GM18502 (cell line): ENCODE results near the gene OSBPL5.

Experiments used
- ATAC-seq: cut with Tn5 transposase; IDR thresholded peaks from one replicate; pipeline ENCODE4 v1.9.1; 2021; ENCODE audit warnings: mild to moderate bottlenecking; ENCODE audit not compliant: unreplicated experiment, poor library complexity

The OSBPL5 gene

GRCh38 chr11:3136546-3137455 lies 28.3 kb downstream of the OSBPL5 start:
- no peak for ATAC-seq

DNA sequence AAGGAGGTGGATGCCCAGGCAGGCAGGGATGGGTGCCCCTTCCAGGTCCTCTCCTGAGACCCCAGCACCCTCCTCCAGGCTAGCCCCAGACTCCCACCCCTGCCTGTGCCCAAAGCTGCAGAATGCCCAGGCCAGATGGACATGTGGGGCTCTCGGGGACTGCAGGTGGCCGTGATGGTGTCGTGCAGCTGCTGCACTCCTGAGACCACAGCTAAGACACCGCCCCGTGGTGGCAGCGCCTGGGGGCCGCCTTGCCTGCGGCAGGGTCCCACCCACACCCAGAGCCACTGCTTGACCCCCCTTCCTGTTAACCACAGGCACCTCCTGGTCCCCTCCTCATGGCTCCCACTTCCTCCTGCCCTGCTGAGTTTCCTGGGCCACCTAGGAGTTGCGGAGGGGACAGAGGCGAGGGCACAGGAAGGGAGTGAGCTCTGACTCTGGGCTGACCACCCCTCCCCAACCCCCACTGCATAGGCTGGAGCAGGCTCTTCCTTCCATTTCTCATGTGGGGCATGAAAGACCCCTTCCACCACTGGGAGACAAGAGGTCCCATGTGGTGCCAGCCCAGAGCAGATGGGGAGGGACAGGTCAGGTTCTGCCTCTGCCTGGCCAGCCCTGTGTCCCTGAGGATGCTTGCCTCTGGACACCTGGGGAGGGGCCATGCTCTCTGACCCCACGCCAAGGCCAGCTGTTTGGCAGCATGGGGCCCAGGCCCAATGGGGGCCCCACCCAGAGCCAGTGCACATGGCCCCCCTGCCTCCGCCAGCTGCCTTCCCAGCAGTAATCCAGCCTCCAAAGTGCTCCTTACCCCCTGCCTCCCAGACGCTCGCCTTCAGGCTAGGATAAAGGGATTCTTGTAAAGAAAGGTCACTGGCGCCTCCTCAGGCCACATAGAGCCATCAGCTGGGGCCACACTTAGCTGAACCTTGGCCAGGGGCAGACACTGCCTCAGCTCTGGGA lies 29.3 kb downstream of the OSBPL5 start:
- no peak for ATAC-seq

DNA sequence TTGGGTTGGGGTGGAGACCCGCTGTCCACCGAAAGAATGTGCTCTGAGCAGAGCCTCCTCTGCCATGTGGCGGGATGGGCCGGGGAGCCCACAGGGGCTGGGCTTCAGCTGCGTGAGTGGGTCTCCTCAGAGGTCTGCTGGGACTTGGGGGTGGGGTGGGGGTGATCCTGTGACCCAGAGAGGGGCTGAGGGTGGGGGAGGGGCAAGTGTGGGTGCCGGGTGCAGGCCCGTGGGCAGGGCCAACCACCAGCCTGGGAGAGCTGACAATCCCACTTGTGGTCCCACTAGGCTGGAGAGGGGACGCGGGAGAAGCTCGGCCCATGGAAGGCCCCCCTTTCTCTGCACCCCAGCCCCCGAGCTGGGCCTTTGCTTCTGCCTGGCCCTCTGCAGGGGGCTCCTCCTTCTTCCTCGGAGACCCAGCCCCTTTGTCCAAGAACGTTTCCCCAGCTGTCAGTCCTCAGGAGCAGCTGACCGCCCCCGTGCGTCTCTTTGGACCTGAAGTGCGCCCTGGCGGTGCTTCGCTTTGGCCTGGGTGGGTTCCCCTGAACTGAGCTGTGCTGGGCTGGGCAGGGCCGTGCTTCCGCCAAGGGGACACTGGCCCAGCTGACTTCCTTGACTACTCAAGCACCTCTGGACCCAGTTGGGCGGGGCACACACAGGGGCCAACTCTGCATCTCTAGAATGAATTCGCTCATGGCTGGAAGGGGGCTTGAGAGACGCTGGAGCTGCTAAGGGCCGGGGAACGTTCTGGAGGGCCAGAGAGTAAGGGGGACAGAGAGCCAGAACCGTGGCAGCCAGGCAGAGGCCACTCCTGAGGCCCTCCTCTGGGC lies 30.2 kb downstream of the OSBPL5 start:
- ATAC-seq, result no peak

DNA sequence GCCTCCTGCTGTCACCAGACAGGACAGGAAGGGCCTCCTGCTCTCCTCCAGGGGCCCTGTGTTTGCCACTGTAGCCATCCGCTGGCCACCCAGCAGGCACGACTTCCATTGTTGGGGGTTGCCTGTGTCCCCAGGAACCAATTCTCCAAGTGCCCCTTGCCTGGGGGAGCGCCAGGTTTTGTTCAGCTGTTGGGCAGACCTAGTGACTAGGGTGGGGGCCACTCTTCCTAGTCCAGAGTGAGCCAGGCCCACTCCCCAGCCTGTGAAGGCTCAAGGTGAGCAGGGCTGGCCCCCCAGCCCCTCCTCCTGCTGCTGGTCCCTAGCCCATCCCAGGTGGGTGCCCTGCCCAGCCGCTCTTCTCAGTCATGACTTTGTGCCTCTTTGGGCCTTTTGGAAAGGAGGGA lies 30.9 kb downstream of the OSBPL5 start:
- no peak for ATAC-seq

DNA sequence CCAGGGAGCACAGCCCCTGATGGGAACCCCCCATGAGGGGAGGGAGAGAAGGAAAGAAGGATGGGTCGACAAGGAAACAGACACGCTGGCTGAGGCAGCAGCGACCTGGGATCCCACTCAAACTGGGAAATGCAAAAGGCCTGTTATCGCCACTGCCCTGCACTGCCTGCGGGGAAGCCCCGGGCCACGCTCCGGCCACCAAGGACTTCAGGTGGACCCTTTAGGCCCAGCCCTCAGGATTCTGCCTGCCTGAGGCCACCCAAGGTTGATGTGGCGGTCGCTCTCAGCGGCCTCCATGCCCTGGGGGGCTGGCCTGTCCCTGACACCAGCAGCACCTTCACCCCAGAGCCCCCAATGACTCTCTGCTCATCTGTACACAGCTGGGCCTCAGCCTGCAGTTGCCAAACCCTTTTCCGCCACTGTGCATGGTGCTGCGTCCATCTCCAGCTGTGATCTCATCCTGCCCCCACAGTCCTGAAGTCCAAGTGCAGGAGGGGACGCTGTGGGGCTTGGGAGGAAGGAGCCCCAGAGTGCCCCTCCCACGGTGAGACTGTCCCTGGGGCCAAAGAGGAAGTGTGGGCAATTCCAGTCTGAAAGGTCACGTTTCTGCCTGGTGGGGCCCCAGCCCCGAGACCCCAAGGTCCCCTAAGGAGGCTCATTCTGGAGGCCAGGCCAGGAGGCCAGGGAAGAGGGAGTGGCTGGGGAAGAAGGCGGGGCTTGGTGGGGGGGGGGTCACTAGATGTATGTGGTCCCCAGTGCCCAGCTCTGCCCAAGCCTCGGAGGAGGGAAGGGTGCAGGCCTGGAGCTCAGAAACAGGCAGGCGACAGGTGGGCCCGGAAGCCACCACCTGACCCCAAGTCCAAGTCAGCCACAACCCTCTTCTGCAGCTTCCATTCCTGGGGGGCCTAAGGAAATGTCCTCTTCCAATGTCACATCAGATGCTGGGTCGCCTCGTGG lies 31.6 kb downstream of the OSBPL5 start:
- no peak for ATAC-seq

- ATAC-seq, result no peak
Observed at GRCh38 chr11:3132831-3133260, 32.3 kb downstream of the OSBPL5 start.

DNA sequence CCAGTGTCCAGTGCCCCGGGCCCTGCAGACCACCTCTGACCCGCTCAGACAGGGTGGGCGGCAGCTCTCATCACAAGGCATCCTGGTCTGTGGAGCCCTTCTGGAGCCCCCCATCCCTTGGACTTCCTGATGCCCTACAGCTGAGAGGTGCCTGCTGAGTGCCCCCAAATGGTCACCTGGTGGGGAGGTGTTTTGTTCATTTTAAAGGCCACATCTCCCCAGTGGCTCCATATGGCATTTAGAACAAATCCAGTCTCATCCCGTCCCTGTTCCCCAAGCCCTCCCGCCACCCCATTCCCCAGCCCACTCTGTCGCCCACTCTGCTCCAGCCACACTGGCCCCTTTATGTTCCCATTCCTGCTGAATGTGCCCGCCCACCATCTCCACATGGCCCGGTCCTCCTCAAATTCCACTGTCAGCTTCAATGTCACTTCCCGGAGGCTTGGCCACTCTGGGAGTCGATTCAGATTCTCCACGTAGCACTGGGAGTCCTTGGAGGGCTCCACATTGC lies 32.8 kb downstream of the OSBPL5 start:
- ATAC-seq, result no peak

DNA sequence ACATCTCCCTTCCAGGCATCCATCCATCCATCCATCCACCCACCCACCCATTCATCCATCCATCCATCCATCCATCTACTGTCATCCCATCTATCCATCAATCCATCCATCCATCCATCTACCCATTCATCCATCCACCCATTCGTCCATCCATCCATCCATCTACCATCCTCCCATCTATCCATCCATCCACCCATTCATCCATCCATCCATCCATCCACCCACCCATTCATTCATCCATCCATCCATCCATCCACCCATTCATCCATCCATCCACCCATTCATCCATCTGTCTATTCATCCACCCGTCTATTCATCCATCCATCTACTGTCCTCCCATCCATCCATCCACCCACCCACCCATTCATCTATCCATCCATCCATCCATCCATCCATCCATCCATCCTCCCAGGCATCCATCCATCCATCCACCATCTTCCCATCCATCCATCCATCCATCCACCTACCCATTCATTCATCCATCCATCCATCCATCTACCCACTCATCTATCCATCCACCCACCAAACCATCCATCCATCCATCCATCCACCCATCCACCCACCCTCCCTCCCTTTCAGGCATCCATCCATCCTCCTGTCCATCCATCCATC lies 33.7 kb downstream of the OSBPL5 start:
- ATAC-seq, result no peak

- ATAC-seq, result no peak
Observed at GRCh38 chr11:3130269-3131071, 34.6 kb downstream of the OSBPL5 start.

DNA sequence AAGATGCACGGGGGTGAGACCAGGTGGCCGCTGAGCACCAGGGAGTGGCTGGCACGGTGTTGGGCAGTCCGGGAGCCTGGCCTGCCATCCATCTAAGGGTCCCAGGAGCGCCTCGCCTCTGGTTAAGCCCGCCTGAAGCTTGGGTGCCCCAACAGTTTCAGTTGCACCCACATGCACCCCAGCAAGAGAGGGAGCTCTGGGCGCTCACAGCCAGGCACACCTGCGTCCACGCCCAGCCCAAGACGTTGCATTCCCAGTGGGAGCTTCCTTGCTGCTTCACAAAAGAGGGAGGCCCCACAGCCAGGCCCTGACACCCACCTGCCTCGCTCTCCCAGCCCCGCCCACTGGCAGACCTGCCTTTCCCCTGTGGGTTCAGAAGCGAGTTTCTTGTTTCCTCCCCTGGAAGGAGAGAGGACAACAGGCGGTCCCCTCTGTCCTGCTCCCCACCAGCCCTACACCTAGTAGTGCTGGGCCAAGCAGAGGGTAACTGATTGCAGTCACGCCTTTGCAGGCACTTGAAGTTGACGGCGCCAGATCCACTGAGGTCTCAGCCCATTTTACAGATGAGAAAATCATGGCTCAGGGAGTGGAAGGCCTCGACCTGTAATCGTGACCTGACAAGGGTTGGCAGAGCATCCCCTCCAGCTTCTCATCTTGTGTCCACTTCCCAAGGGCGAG lies 35.4 kb downstream of the OSBPL5 start:
- no peak for ATAC-seq

- ATAC-seq, result no peak
Observed at GRCh38 chr11:3129181-3129590, 35.9 kb downstream of the OSBPL5 start.

GRCh38 chr11:3128356-3129180 lies 36.5 kb downstream of the OSBPL5 start:
- no peak for ATAC-seq

GRCh38 chr11:3127706-3128355 lies 37.3 kb downstream of the OSBPL5 start:
- ATAC-seq, result no peak

DNA sequence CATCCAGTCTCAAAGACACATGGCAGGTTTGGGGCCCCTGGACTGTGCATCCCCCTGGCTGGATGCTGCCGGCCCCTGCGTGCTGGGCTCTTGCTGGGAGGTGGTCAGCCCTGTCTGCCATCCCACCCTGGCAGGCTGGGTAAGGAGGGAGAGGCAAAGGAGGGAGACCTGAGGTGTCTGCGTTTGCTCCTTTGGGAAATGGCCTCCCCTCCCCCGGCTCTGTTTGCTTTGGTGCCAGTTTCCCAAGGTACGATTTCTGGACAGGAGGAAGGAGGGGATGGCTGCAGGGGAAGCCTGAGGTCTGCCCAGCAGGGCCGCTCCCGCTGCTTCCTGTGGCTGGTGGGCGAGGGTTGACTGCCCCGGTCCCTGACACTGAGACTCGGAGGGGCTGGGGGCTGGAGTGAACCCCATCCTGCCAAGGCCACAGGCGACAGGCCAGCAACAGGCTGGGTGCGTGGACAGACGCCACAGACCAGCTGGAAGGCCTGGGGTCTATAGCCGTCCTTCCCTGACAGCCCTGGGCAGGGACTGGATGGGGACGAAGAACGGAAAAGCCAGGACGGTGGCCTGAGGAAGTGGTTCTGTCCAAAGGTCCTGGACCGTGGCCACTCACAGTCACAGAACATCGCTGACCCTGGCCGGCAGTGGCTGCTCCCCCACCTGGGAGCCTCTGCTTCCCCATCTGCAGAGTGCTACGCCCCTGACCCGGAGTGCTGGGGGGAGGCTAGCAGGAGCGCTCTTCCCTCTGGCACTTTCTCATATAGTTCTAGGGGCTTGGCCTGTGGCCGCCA lies 38.0 kb downstream of the OSBPL5 start:
- no peak for ATAC-seq
